Esophagus muscularis mucosa (tissue), 4 donors: Measurements from ENCODE around the gene PLA2G2A. TPM values are rescaled to one million over a fixed set of nuclear protein-coding genes. Genes with fewer than 3 reads are reported as not detected.

Experiments used
- DNase-seq: peaks from one replicate; pipeline ENCODE4 v3.0.0-alpha.2; 2017; ENCODE audit errors: extremely low spot score
- H3K27ac ChIP-seq, 4 donors: fragments of 200-600 bp; sonication (generic); replicated peaks in 1 of 4; 1 replicate in 3 of 4; 2 replicates in 1 of 4; pipeline ENCODE4 v1.5.1; 2016 to 2019; ENCODE audit warnings: mild to moderate bottlenecking in 1 of 4
- H3K27me3 ChIP-seq, 4 donors: fragments of 200-600 bp; sonication (generic); one replicate each; pipeline versions ENCODE4 v1.5.1 to v1.6.0; 2016 to 2019
- H3K36me3 ChIP-seq, 4 donors: fragments of 200-600 bp; sonication (generic); one replicate each; pipeline ENCODE4 v1.5.1; 2016 to 2019
- H3K4me1 ChIP-seq, 4 donors: fragments of 200-600 bp; sonication (generic); one replicate each; pipeline ENCODE4 v1.5.1; 2016 to 2019
- H3K4me3 ChIP-seq, 4 donors: fragments of 200-600 bp; sonication (generic); 1 replicate in 2 of 4; 2 replicates in 2 of 4; pipeline ENCODE4 v1.5.1; 2016 to 2019; ENCODE audit warnings: mild to moderate bottlenecking in 4 of 4, moderate library complexity in 1 of 4
- H3K9me3 ChIP-seq, 4 donors: fragments of 200-600 bp; sonication (generic); 1 replicate in 3 of 4; 2 replicates in 1 of 4; pipeline ENCODE4 v1.5.1; 2016 to 2019
- CTCF ChIP-seq, 3 experiments: fragments of 200-600 bp in 2 of 3; fragments of 450-650 bp in 1 of 3; sonication (generic) in 2 of 3; IDR thresholded peaks; one replicate each; pipeline ENCODE4 v1.5.1; 2017 to 2019; ENCODE audit warnings: antibody characterized with exemption in 3 of 3, mild to moderate bottlenecking in 2 of 3, moderate library complexity in 1 of 3
- EP300 ChIP-seq: sonication (generic); formaldehyde crosslinking; IDR thresholded peaks from one replicate; pipeline ENCODE4 v1.6.1; 2017; ENCODE audit warnings: antibody characterized with exemption
- POLR2A ChIP-seq: fragments of 450-650 bp; IDR thresholded peaks from one replicate; pipeline ENCODE4 v1.6.1; 2017; ENCODE audit warnings: antibody characterized with exemption, moderate library complexity, mild to moderate bottlenecking, low read depth
- POLR2AphosphoS5 ChIP-seq, 2 donors: sonication (generic); formaldehyde crosslinking; IDR thresholded peaks; one replicate each; pipeline ENCODE4 v1.6.1; 2017; ENCODE audit warnings: antibody characterized with exemption in 2 of 2
- WGBS: methylation state at CpG from one replicate; pipeline ENCODE4 v1.1.5; 2018; 5-methylcytosine and 5-hydroxymethylcytosine counted together
- intact Hi-C: fragments of 100-400 bp; cut with DNase I; formaldehyde crosslinking; loops from one replicate; pipeline ENCODE4 v1.15.1; 2023
- total RNA-seq, 4 donors: library from RNA; depleted of rRNA; stranded (reverse); fragments of >200 nt; gene quantifications; one replicate each; pipeline versions ENCODE4 v1.1.0 to v1.2.1, GENCODE V29; 2016

The PLA2G2A gene
- total RNA-seq, 4 donors from 2014 or later: 29.9 to 228 (median 81.2) TPM

- no peak for DNase-seq
- Histone ChIP-seq H3K4me3 (no peak overlapping the region), H3K9me3 (no peaks in the 10 kb centered on the region), H3K36me3 (no peaks in the 10 kb centered on the region), H3K4me1 (peaks cover 7 to 40% (median 30%) of the 10 kb centered on the region in 4 donors), H3K27ac (peak overlapping the region in 2 of 4 donors; percentile 11 to 34), H3K27me3 (no peaks in the 10 kb centered on the region)
- intact Hi-C loops: no loop called here
- WGBS: 39% methylated on average over 3 of the region's 3 CpGs
- TF ChIP-seq POLR2AphosphoS5 (IDR thresholded peaks at IDR 0.05): no peak
- no peak for TF ChIP-seq POLR2A
- TF ChIP-seq CTCF (IDR thresholded peaks at IDR 0.05): no peak
- TF ChIP-seq EP300: no peak
Observed at GRCh38 chr1:19980314-19980713, 896 bp upstream of the PLA2G2A start.

DNA sequence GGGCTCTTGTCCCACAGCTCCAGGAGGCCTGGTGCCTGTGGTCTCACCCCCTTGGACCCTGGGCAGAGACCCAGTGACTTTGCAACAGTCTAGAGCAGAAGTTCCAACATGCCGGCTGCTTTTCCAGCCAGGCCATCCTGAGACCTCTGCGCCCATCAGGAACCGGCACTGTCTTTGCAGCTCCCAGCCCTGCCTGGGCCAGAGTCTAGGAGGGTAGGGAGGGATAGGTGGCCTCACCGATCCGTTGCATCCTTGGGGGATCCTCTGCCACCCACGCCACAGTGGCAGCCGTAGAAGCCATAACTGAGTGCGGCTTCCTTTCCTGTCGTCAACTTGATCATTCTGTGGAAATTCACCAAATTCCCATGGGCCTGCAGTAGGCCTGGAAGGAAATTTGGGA, 1.3 kb downstream of the PLA2G2A start:
- no peaks in the 10 kb centered on the region for H3K27me3 ChIP-seq
- H3K36me3 ChIP-seq: no peaks in the 10 kb centered on the region
- 81% methylated on average over 6 of the region's 9 CpGs for WGBS
- no peak for TF ChIP-seq CTCF (IDR thresholded peaks at IDR 0.05)
- TF ChIP-seq POLR2A: no peak
- no peak for TF ChIP-seq EP300
- TF ChIP-seq POLR2AphosphoS5 (IDR thresholded peaks at IDR 0.05): no peak
- intact Hi-C loops: no loop called here
- no peaks in the 10 kb centered on the region for H3K9me3 ChIP-seq
- H3K4me3 ChIP-seq: peak overlapping the region in 2 of 4 donors; percentile 10 to 42
- H3K4me1 ChIP-seq: peaks cover 7 to 44% (median 36%) of the 10 kb centered on the region in 4 donors
- H3K27ac ChIP-seq: no peak overlapping the region
- DNase-seq: no peak

GRCh38 chr1:19976317-19977003, 3.0 kb downstream of the PLA2G2A start:
- H3K36me3 ChIP-seq: no peaks in the 10 kb centered on the region
- DNase-seq: no peak
- no peak overlapping the region for H3K4me3 ChIP-seq
- H3K27ac ChIP-seq: no peak overlapping the region
- WGBS: 88% methylated on average over 7 of the region's 7 CpGs
- H3K9me3 ChIP-seq: no peaks in the 10 kb centered on the region
- TF ChIP-seq CTCF (IDR thresholded peaks at IDR 0.05) (no peak), EP300 (no peak), POLR2AphosphoS5 (IDR thresholded peaks at IDR 0.05) (no peak), POLR2A (no peak)
- no peaks in the 10 kb centered on the region for H3K27me3 ChIP-seq
- intact Hi-C loops: no loop called here
- H3K4me1 ChIP-seq: peaks cover 7 to 34% (median 31%) of the 10 kb centered on the region in 4 donors

DNA sequence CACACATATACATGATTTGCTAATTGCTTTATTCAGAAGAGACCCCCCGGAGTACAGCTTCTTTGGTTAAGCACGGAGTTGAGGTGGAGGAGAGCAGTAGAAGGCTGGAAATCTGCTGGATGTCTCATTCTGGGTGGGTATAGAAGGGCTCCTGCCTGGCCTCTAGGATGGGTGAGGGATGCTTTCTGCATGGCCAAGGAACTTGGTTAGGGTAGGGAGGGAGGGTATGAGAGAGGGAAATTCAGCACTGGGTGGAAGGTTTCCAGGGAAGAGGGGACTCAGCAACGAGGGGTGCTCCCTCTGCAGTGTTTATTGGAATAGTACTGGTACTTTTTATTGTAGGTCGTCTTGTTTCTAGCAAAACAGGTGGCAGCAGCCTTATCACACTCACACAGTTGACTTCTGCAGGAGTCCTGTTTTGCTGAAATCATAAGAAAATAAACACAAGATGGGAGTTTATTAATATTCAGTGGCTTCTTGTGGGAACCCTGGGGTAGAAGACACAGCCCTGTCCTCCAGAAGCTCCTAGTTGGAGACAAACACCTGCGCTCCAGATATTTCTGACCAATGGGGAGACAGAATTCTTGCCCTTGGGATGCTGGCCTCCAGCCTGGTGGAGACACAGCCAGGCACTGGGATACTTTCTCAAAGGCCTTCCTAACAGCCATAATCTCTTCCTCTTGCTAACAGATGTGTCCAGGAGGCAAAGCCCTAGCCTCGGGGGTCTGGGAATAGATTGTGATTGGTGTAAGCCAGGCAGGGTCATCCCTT, 3.8 kb downstream of the PLA2G2A start:
- H3K4me3 ChIP-seq: no peak overlapping the region
- DNase-seq: no peak
- 55% methylated on average over 6 of the region's 6 CpGs for WGBS

More for the DNA sequence above, 3.8 kb downstream of the PLA2G2A start:
- TF ChIP-seq POLR2A (no peak), EP300 (no peak), POLR2AphosphoS5 (IDR thresholded peaks at IDR 0.05) (no peak), CTCF (IDR thresholded peaks at IDR 0.05) (no peak)
- intact Hi-C loops: loop anchor here (2.0 kb wide), 1 partner anchor 177 kb away; no protein-coding TSS in a partner anchor
- Histone ChIP-seq H3K9me3 (no peaks in the 10 kb centered on the region), H3K27me3 (peaks cover 0 to 3% (median 0%) of the 10 kb centered on the region in 4 donors), H3K27ac (no peak overlapping the region), H3K4me1 (peaks cover 7 to 25% (median 24%) of the 10 kb centered on the region in 4 donors), H3K36me3 (no peaks in the 10 kb centered on the region)
